SK-N-MC (cell line): ENCODE measurements around the gene HAS3.

Source experiments
- EZH2 ChIP-seq: fragments of 200-600 bp; sonication (generic); IDR thresholded peaks from one replicate; pipeline ENCODE4 v1.6.1; 2017; ENCODE audit warnings: antibody characterized with exemption
- FOXP2 ChIP-seq: optimal IDR thresholded peaks from 2 replicates; pipeline ENCODE3; 2011; ENCODE audit warnings: mild to moderate bottlenecking, moderate library complexity; ENCODE audit not compliant: insufficient read depth; ENCODE audit errors: extremely low read length, control extremely low read depth
- POLR2AphosphoS5 ChIP-seq: IDR thresholded peaks from 2 replicates; pipeline ENCODE4 v1.6.1; 2012; ENCODE audit warnings: mild to moderate bottlenecking, low read depth, low read length, borderline replicate concordance

GRCh38 chr16:69089091-69089910 is 16.2 kb upstream of the HAS3 start:
- TF ChIP-seq POLR2AphosphoS5: no peak
- TF ChIP-seq EZH2: no peak
- TF ChIP-seq FOXP2: no peak
